B cell (primary cell): ENCODE results near the gene MAJIN. TPM values are rescaled to one million over a fixed set of nuclear protein-coding genes. Genes with fewer than 3 reads are reported as not detected.

Experiments
- ATAC-seq: fragments of 200-7000 bp; cut with Tn5 transposase; one replicate; pipeline ENCODE4 v1.10.0; 2021; ENCODE audit warnings: low read depth, mild to moderate bottlenecking, moderate number of reproducible peaks, moderate library complexity
- CTCF ChIA-PET: fragments of 350-600 bp; sonication (Branson Sonifier 250); formaldehyde crosslinking; loops from one replicate; lab custom pipeline; 2021; ENCODE audit warnings: antibody characterized with exemption, inconsistent platforms; lab: Charles Lee
- POLR2A ChIA-PET: fragments of 350-600 bp; sonication (Branson Sonifier 250); formaldehyde crosslinking; loops from one replicate; lab custom pipeline; 2021; ENCODE audit warnings: antibody characterized with exemption; lab: Charles Lee
- DNase-seq: peaks from one replicate; pipeline ENCODE4 v3.0.0; 2013
- H2AFZ ChIP-seq: 2 replicates; pipeline ENCODE4 v1.6.1; 2012; ENCODE audit warnings: mild to moderate bottlenecking, low read depth, low read length; ENCODE audit not compliant: insufficient read depth, poor library complexity, severe bottlenecking
- H3K27ac ChIP-seq, 2 donors: 1 replicate in 1 of 2; 2 replicates in 1 of 2; pipeline ENCODE4 v1.5.1; 2012 to 2013; ENCODE audit warnings: low read length in 2 of 2, mild to moderate bottlenecking in 2 of 2, moderate library complexity in 1 of 2
- H3K27me3 ChIP-seq, 4 experiments: fragments of 200-600 bp in 1 of 4; sonication (generic) in 1 of 4; replicated peaks in 1 of 4; 1 replicate in 2 of 4; 2 replicates in 2 of 4; pipeline versions ENCODE4 v1.6.1 to v1.7.0; 2013 to 2016; ENCODE audit warnings: low read length in 3 of 4, mild to moderate bottlenecking in 2 of 4, mixed read lengths in 1 of 4, moderate library complexity in 1 of 4; ENCODE audit not compliant: insufficient read depth in 4 of 4, control insufficient read depth in 3 of 4; ENCODE audit errors: control extremely low read depth in 1 of 4
- H3K36me3 ChIP-seq, 2 experiments: replicated peaks in 1 of 2; 1 replicate in 1 of 2; 2 replicates in 1 of 2; pipeline versions ENCODE4 v1.6.1 to v1.7.1; 2013; ENCODE audit warnings: low read length in 1 of 2; ENCODE audit not compliant: insufficient read depth in 2 of 2, control insufficient read depth in 1 of 2; ENCODE audit errors: control extremely low read depth in 1 of 2, extremely low read depth in 1 of 2
- H3K4me1 ChIP-seq, 2 donors: fragments of 200-600 bp in 1 of 2; sonication (generic) in 1 of 2; 1 replicate in 1 of 2; 2 replicates in 1 of 2; pipeline versions ENCODE4 v1.5.1 to v1.6.1; 2013 to 2017; ENCODE audit warnings: low read length in 2 of 2; ENCODE audit not compliant: control insufficient read depth in 2 of 2, insufficient read depth in 2 of 2
- H3K4me2 ChIP-seq: replicated peaks from 2 replicates; pipeline ENCODE3; 2012; ENCODE audit warnings: mild to moderate bottlenecking, low read depth, low read length; ENCODE audit not compliant: poor library complexity, severe bottlenecking
- H3K4me3 ChIP-seq, 5 experiments: fragments of 200-600 bp in 1 of 5; sonication (generic) in 1 of 5; 1 replicate in 3 of 5; 2 replicates in 2 of 5; pipeline versions ENCODE4 v1.5.1 to v1.7.0; 2011 to 2016; ENCODE audit warnings: low read length in 4 of 5, mild to moderate bottlenecking in 4 of 5, low read depth in 2 of 5, control low read depth in 1 of 5, moderate library complexity in 1 of 5; ENCODE audit not compliant: insufficient read depth in 1 of 5; ENCODE audit errors: control extremely low read depth in 1 of 5, extremely low read depth in 1 of 5
- H3K79me2 ChIP-seq: fragments of 200-600 bp; sonication (generic); one replicate; pipeline ENCODE4 v1.6.0; 2016; ENCODE audit warnings: low read length; ENCODE audit not compliant: control insufficient read depth, insufficient read depth
- H3K9ac ChIP-seq: fragments of 200-600 bp; sonication (generic); 2 replicates; pipeline ENCODE4 v1.6.1; 2017; ENCODE audit warnings: mild to moderate bottlenecking, low read length, moderate library complexity
- H3K9me3 ChIP-seq, 3 donors: one replicate each; pipeline versions ENCODE4 v1.6.1 to v1.7.1; 2013; ENCODE audit warnings: low read length in 2 of 3; ENCODE audit not compliant: control insufficient read depth in 2 of 3, insufficient read depth in 1 of 3; ENCODE audit errors: control extremely low read depth in 1 of 3
- H4K20me1 ChIP-seq: 2 replicates; pipeline ENCODE4 v1.6.0; 2012; ENCODE audit warnings: mild to moderate bottlenecking, low read length; ENCODE audit not compliant: insufficient read depth, control insufficient read depth, poor library complexity, severe bottlenecking
- H3K27ac Mint-ChIP-seq: one replicate; pipeline ENCODE4 v1.8.0; 2021; ENCODE audit warnings: mixed read lengths
- H3K27me3 Mint-ChIP-seq: one replicate; pipeline ENCODE4 v1.8.0; 2021; ENCODE audit warnings: mixed read lengths
- H3K4me1 Mint-ChIP-seq: one replicate; pipeline ENCODE4 v1.8.0; 2021; ENCODE audit warnings: mixed read lengths
- H3K4me3 Mint-ChIP-seq: one replicate; pipeline ENCODE4 v1.8.0; 2021; ENCODE audit warnings: mixed read lengths
- H3K9me3 Mint-ChIP-seq: one replicate; pipeline ENCODE4 v1.8.0; 2022; ENCODE audit warnings: mixed read lengths; ENCODE audit not compliant: insufficient read depth
- EZH2 ChIP-seq: IDR thresholded peaks from 2 replicates; pipeline ENCODE4 v1.6.1; 2012; ENCODE audit warnings: borderline replicate concordance, low read depth, mild to moderate bottlenecking, moderate library complexity, low read length; ENCODE audit not compliant: insufficient read depth, poor library complexity, severe bottlenecking
- WGBS: methylation state at CpG from one replicate; pipeline ENCODE4 v1.1.5; 2013; ENCODE audit warnings: missing lambda C conversion rate; ENCODE audit not compliant: insufficient coverage; 5-methylcytosine and 5-hydroxymethylcytosine counted together
- intact Hi-C: fragments of 100-400 bp; cut with micrococcal nuclease; formaldehyde crosslinking; loops from one replicate; pipeline ENCODE4 v1.10.0; 2022
- polyA plus RNA-seq: library from polyadenylated mRNA; depleted of rRNA; stranded (reverse); fragments of >200 nt; gene quantifications from 2 replicates; pipeline ENCODE4 v1.2.3, GENCODE V29; 2012
- total RNA-seq, 2 donors: library from RNA; stranded (reverse); fragments of 120-200 nt in 1 of 2; gene quantifications; 1 replicate in 1 of 2; 2 replicates in 1 of 2; pipeline versions ENCODE4 v1.2.3 to v1.2.4, GENCODE V29; 2013 to 2022
- TF ChIP-seq, protein P1 (sequence below): fragments of 200-600 bp; IDR thresholded peaks from one replicate; pipeline ENCODE4 v1.8.0; 2022; ENCODE audit warnings: antibody characterized with exemption, mild to moderate bottlenecking

Gene MAJIN
- total and polyA plus RNA-seq, 2 donors (not counting 1 experiment from before 2014, with no cell fraction given): 0.71 to 2.4 TPM

DNA sequence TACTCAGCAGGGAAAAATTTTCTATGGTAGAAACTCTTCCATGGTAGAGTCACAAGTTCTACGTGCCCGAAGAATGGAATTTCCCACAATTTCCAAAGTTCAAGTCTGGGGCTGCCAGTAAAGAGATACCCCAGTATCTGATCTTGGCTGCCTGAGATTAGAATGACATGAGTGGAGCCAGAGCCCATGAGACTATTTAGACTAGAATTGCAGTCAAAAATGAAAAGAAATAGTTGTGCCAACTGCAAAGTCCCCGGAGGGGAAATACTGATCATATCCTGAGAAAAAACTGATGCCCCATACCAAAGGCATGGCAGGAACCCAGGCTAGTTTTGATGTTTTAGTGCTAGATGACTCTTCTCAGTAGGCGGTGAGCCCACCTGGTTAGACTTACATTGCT, 11.2 kb downstream of the MAJIN start:
- Histone ChIP-seq H4K20me1 (no peaks in the 10 kb centered on the region), H3K4me2 (no peak overlapping the region), H3K9me3 (peaks cover 0 to 2% (median 0%) of the 10 kb centered on the region in 3 donors), H3K36me3 (no peaks in the 10 kb centered on the region), H3K27ac (no peak overlapping the region), H3K4me3 (no peak overlapping the region), H3K27me3 (no peaks in the 10 kb centered on the region), H3K4me1 (no peaks in the 10 kb centered on the region), H2AFZ (no peak overlapping the region), H3K9ac (no peak overlapping the region), H3K79me2 (no peaks in the 10 kb centered on the region)
- intact Hi-C loops: no loop called here
- ChIA-PET POLR2A (no interaction called here), CTCF (no interaction called here)
- Mint-ChIP-seq H3K27ac (no peak overlapping the region), H3K27me3 (peaks cover 4% of the 10 kb centered on the region), H3K9me3 (no peaks in the 10 kb centered on the region), H3K4me3 (no peak overlapping the region), H3K4me1 (peaks cover 4% of the 10 kb centered on the region)
- no peak for DNase-seq
- WGBS: 93% methylated on average over 3 of the region's 4 CpGs
- TF ChIP-seq EZH2: no peak
- TF ChIP-seq, protein P1, sequence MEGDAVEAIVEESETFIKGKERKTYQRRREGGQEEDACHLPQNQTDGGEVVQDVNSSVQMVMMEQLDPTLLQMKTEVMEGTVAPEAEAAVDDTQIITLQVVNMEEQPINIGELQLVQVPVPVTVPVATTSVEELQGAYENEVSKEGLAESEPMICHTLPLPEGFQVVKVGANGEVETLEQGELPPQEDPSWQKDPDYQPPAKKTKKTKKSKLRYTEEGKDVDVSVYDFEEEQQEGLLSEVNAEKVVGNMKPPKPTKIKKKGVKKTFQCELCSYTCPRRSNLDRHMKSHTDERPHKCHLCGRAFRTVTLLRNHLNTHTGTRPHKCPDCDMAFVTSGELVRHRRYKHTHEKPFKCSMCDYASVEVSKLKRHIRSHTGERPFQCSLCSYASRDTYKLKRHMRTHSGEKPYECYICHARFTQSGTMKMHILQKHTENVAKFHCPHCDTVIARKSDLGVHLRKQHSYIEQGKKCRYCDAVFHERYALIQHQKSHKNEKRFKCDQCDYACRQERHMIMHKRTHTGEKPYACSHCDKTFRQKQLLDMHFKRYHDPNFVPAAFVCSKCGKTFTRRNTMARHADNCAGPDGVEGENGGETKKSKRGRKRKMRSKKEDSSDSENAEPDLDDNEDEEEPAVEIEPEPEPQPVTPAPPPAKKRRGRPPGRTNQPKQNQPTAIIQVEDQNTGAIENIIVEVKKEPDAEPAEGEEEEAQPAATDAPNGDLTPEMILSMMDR: no peak
- ATAC-seq: no peak

DNA sequence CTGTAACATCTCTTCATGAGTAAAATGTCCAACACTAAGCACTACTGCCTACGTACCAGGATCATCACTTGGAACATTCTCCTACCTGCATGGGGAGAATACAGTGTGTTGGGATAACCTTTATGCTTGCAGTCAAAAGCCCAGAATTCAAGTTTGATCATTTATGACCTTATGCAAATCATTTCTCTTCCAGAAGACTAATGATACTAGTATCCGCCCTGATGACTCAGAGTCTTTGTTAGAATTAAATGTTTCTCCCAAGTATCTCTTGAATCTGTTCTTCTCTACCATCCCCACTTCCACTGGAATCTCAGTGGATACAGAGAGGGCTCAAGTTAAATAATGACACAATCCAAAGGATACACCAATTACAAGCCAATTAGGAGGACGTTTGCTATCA, 12.4 kb downstream of the MAJIN start:
- peaks cover 4% of the 10 kb centered on the region for H3K4me1 Mint-ChIP-seq
- H3K27ac Mint-ChIP-seq: no peak overlapping the region
- no peaks in the 10 kb centered on the region for H3K4me1 ChIP-seq
- no peak overlapping the region for H3K4me3 Mint-ChIP-seq
- no peaks in the 10 kb centered on the region for H3K36me3 ChIP-seq
- DNase-seq (no peak), ATAC-seq (no peak)
- H3K27me3 ChIP-seq: no peaks in the 10 kb centered on the region
- H3K4me3 ChIP-seq: no peak overlapping the region
- H3K9me3 Mint-ChIP-seq: no peaks in the 10 kb centered on the region
- H3K27me3 Mint-ChIP-seq: peaks cover 4% of the 10 kb centered on the region
- intact Hi-C loops: no loop called here
- H3K79me2 ChIP-seq: no peaks in the 10 kb centered on the region
- no peak overlapping the region for H3K4me2 ChIP-seq
- H2AFZ ChIP-seq: no peak overlapping the region
- H3K9ac ChIP-seq: no peak overlapping the region
- POLR2A ChIA-PET: no interaction called here
- no peak overlapping the region for H3K27ac ChIP-seq
- TF ChIP-seq EZH2: no peak
- TF ChIP-seq, protein P1: no peak
- no peaks in the 10 kb centered on the region for H4K20me1 ChIP-seq
- WGBS: no CpG with 5 or more reads among the region's 3 CpGs
- CTCF ChIA-PET: no interaction called here
- peaks cover 0 to 2% (median 0%) of the 10 kb centered on the region in 3 donors for H3K9me3 ChIP-seq
